Fibroblast of lung (primary cell): ENCODE measurements around the gene PDCD10.

Source experiments
- EZH2 ChIP-seq: IDR thresholded peaks from 2 replicates; pipeline ENCODE4 v1.5.1; 2012; ENCODE audit warnings: low read length, control low read depth, mild to moderate bottlenecking; ENCODE audit errors: missing control alignments
- TF ChIP-seq, protein P1 (sequence below), 2 donors: IDR thresholded peaks in 1 of 2; conservative IDR thresholded peaks in 1 of 2; 1 replicate in 1 of 2; 2 replicates in 1 of 2; pipeline ENCODE4 v1.5.1; 2011 to 2012; ENCODE audit warnings: low read length in 2 of 2, control low read depth in 1 of 2, inconsistent platforms in 1 of 2, low read depth in 1 of 2, mild to moderate bottlenecking in 1 of 2

DNA sequence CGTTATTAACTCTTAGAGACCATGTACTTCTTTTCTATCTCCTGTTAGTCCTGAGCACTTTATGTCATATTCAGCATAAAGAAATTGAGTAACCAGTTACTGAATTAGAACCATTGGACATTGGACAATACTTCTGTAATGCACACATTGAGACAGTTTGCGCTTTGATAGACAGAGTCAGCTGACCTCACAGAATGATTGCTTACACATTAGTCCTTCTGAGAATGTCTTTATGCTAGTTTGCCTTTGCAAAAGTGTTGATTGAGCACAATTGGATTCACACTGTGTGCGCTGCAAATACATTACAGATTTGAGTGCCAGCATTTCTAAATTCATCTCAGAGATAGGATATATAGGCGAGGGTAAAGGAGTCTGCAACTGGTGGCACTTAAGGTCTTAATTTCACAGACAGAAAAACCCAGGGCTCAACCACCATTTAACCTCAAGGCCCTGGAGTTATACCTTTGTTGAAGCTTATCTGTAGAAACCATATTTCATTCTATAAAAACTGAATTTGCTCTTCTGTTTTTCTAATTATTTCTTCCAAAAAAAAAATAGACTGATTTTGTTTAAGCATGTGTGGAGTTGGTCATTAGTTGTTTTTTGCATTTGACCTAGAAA, 4.6 kb upstream of the PDCD10 start:
- TF ChIP-seq, protein P1, sequence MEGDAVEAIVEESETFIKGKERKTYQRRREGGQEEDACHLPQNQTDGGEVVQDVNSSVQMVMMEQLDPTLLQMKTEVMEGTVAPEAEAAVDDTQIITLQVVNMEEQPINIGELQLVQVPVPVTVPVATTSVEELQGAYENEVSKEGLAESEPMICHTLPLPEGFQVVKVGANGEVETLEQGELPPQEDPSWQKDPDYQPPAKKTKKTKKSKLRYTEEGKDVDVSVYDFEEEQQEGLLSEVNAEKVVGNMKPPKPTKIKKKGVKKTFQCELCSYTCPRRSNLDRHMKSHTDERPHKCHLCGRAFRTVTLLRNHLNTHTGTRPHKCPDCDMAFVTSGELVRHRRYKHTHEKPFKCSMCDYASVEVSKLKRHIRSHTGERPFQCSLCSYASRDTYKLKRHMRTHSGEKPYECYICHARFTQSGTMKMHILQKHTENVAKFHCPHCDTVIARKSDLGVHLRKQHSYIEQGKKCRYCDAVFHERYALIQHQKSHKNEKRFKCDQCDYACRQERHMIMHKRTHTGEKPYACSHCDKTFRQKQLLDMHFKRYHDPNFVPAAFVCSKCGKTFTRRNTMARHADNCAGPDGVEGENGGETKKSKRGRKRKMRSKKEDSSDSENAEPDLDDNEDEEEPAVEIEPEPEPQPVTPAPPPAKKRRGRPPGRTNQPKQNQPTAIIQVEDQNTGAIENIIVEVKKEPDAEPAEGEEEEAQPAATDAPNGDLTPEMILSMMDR (conservative IDR thresholded peaks at IDR 0.05 in 1 of 2, IDR thresholded peaks at IDR 0.05 in 1 of 2; ENCODE audit: low read depth in 1 of 2, low read length in 2 of 2) = no peak
- no peak for TF ChIP-seq EZH2
